CD4-positive, CD25-positive, alpha-beta regulatory T cell (primary cell): ENCODE data around the gene CACNA2D3. TPM values are rescaled to one million over a fixed set of nuclear protein-coding genes. Genes with fewer than 3 reads are reported as not detected.
A peak's percentile ranks its signal among the peaks of the same experiment; 100 is the strongest.

ENCODE experiments used
- ATAC-seq, 2 donors: fragments of 150-1000 bp; cut with Tn5 transposase; one replicate each; pipeline ENCODE4 v1.10.0; 2021; ENCODE audit warnings: low read depth in 2 of 2, moderate number of reproducible peaks in 2 of 2, moderate library complexity in 1 of 2
- DNase-seq, 3 donors: peaks; one replicate each; pipeline versions ENCODE4 v3.0.0 to v3.0.0-alpha.2; 2012 to 2022; ENCODE audit warnings: mixed read lengths in 1 of 3
- H3K27ac ChIP-seq: one replicate; pipeline ENCODE4 v1.7.0; 2013; ENCODE audit warnings: mild to moderate bottlenecking, low read length; ENCODE audit not compliant: insufficient read depth, poor library complexity, severe bottlenecking
- H3K27me3 ChIP-seq: one replicate; pipeline ENCODE4 v1.7.0; 2013; ENCODE audit warnings: low read length; ENCODE audit not compliant: control insufficient read depth, insufficient read depth
- H3K36me3 ChIP-seq: one replicate; pipeline ENCODE4 v1.7.0; 2013; ENCODE audit warnings: mild to moderate bottlenecking, low read length, moderate library complexity; ENCODE audit not compliant: control insufficient read depth, insufficient read depth
- H3K4me1 ChIP-seq: 2 replicates; pipeline ENCODE4 v1.7.0; 2013; ENCODE audit warnings: mild to moderate bottlenecking, low read length; ENCODE audit not compliant: insufficient read depth, control insufficient read depth, poor library complexity, severe bottlenecking
- H3K4me3 ChIP-seq: one replicate; pipeline ENCODE4 v1.7.0; 2013; ENCODE audit warnings: low read depth, mild to moderate bottlenecking, low read length, moderate library complexity
- H3K9me3 ChIP-seq, 2 experiments: 1 replicate in 1 of 2; 2 replicates in 1 of 2; pipeline ENCODE4 v1.7.0; 2013; ENCODE audit warnings: low read length in 2 of 2, mild to moderate bottlenecking in 1 of 2, moderate library complexity in 1 of 2; ENCODE audit not compliant: control insufficient read depth in 2 of 2
- H3K27ac Mint-ChIP-seq, 3 donors: one replicate each; pipeline ENCODE4 v1.8.0; 2020 to 2022; ENCODE audit warnings: mild to moderate bottlenecking in 3 of 3, mixed read lengths in 3 of 3, moderate library complexity in 2 of 3
- H3K27me3 Mint-ChIP-seq: one replicate; pipeline ENCODE4 v1.8.0; 2022; ENCODE audit warnings: mild to moderate bottlenecking, mixed read lengths
- H3K36me3 Mint-ChIP-seq: one replicate; pipeline ENCODE4 v1.8.0; 2020; ENCODE audit warnings: mixed read lengths
- H3K4me1 Mint-ChIP-seq, 4 donors: one replicate each; pipeline ENCODE4 v1.8.0; 2020 to 2022; ENCODE audit warnings: mixed read lengths in 4 of 4, mild to moderate bottlenecking in 1 of 4
- H3K4me3 Mint-ChIP-seq, 4 donors: one replicate each; pipeline ENCODE4 v1.8.0; 2020 to 2022; ENCODE audit warnings: mild to moderate bottlenecking in 4 of 4, mixed read lengths in 4 of 4, moderate library complexity in 3 of 4
- H3K9me3 Mint-ChIP-seq, 7 donors: one replicate each; pipeline ENCODE4 v1.8.0; 2020 to 2022; ENCODE audit warnings: mixed read lengths in 7 of 7, mild to moderate bottlenecking in 3 of 7, moderate library complexity in 2 of 7
- polyA plus RNA-seq, 4 donors: library from polyadenylated mRNA; unstranded; fragments of 300-500 nt; fragmentation: Illumina TruSeq; gene quantifications; one replicate each; pipeline ENCODE4 v1.2.3, GENCODE V29; 2021
- total RNA-seq: library from RNA; stranded (reverse); gene quantifications from one replicate; pipeline ENCODE4 v1.2.3, GENCODE V29; 2022

CACNA2D3 gene
- total and polyA plus RNA-seq, 5 donors from 2014 or later = not detected

GRCh38 chr3:54476891-54477290 lies 354.5 kb downstream of the CACNA2D3 start:
- peaks cover 0 to 1% of the 10 kb centered on the region in 2 experiments for H3K9me3 ChIP-seq
- no peaks in the 10 kb centered on the region for H3K4me1 Mint-ChIP-seq
- ATAC-seq (no peak), DNase-seq (no peak)
- H3K27ac ChIP-seq = no peak overlapping the region
- H3K27me3 ChIP-seq = no peaks in the 10 kb centered on the region
- no peaks in the 10 kb centered on the region for H3K27me3 Mint-ChIP-seq
- H3K4me3 Mint-ChIP-seq = no peak overlapping the region
- H3K9me3 Mint-ChIP-seq = peaks cover under 1 to 18% (median 5%) of the 10 kb centered on the region in 7 donors
- H3K36me3 Mint-ChIP-seq = no peaks in the 10 kb centered on the region
- H3K4me1 ChIP-seq = no peaks in the 10 kb centered on the region
- H3K36me3 ChIP-seq = no peaks in the 10 kb centered on the region
- H3K27ac Mint-ChIP-seq = peak overlapping the region in 1 of 3 donors; percentile 7
- no peak overlapping the region for H3K4me3 ChIP-seq

GRCh38 chr3:54481606-54482365 lies 359.4 kb downstream of the CACNA2D3 start:
- no peaks in the 10 kb centered on the region for H3K27me3 ChIP-seq
- DNase-seq (no peak), ATAC-seq (no peak)
- no peaks in the 10 kb centered on the region for H3K36me3 ChIP-seq
- Mint-ChIP-seq H3K4me1 (no peaks in the 10 kb centered on the region), H3K9me3 (peaks cover 0 to 5% (median 2%) of the 10 kb centered on the region in 7 donors), H3K36me3 (no peaks in the 10 kb centered on the region), H3K27ac (peak overlapping the region in 1 of 3 donors; percentile 8), H3K4me3 (no peak overlapping the region), H3K27me3 (no peaks in the 10 kb centered on the region)
- no peaks in the 10 kb centered on the region for H3K4me1 ChIP-seq
- peaks cover 0 to 1% of the 10 kb centered on the region in 2 experiments for H3K9me3 ChIP-seq
- H3K27ac ChIP-seq = no peak overlapping the region
- H3K4me3 ChIP-seq = no peak overlapping the region

GRCh38 chr3:54484334-54484733 lies 362.0 kb downstream of the CACNA2D3 start:
- no peak for DNase-seq
- H3K9me3 Mint-ChIP-seq = peaks cover 0 to 7% (median 2%) of the 10 kb centered on the region in 7 donors

GRCh38 chr3:54486317-54486716 lies 364.0 kb downstream of the CACNA2D3 start:
- Mint-ChIP-seq H3K4me3 (no peak overlapping the region), H3K27ac (no peak overlapping the region), H3K27me3 (no peaks in the 10 kb centered on the region), H3K9me3 (peaks cover 0 to 9% (median 2%) of the 10 kb centered on the region in 7 donors), H3K36me3 (no peaks in the 10 kb centered on the region), H3K4me1 (no peaks in the 10 kb centered on the region)
- ATAC-seq (no peak), DNase-seq (no peak)
- Histone ChIP-seq H3K4me1 (no peaks in the 10 kb centered on the region), H3K9me3 (no peaks in the 10 kb centered on the region), H3K27ac (no peak overlapping the region), H3K36me3 (no peaks in the 10 kb centered on the region), H3K4me3 (no peak overlapping the region), H3K27me3 (no peaks in the 10 kb centered on the region)

More at GRCh38 chr3:54484334-54484733, 362.0 kb downstream of the CACNA2D3 start:
- Histone ChIP-seq H3K36me3 (no peaks in the 10 kb centered on the region), H3K4me3 (no peak overlapping the region), H3K27me3 (no peaks in the 10 kb centered on the region), H3K4me1 (no peaks in the 10 kb centered on the region), H3K27ac (no peak overlapping the region), H3K9me3 (no peaks in the 10 kb centered on the region)
- Mint-ChIP-seq H3K27me3 (no peaks in the 10 kb centered on the region), H3K4me1 (no peaks in the 10 kb centered on the region), H3K27ac (no peak overlapping the region), H3K4me3 (no peak overlapping the region), H3K36me3 (no peaks in the 10 kb centered on the region)
- no peak for ATAC-seq

GRCh38 chr3:54488297-54488696 lies 365.9 kb downstream of the CACNA2D3 start:
- ATAC-seq (no peak), DNase-seq (no peak)
- Histone ChIP-seq H3K4me1 (no peaks in the 10 kb centered on the region), H3K27me3 (no peaks in the 10 kb centered on the region), H3K4me3 (no peak overlapping the region), H3K36me3 (no peaks in the 10 kb centered on the region), H3K27ac (no peak overlapping the region), H3K9me3 (no peaks in the 10 kb centered on the region)
- H3K36me3 Mint-ChIP-seq = no peaks in the 10 kb centered on the region
- no peaks in the 10 kb centered on the region for H3K27me3 Mint-ChIP-seq
- no peaks in the 10 kb centered on the region for H3K4me1 Mint-ChIP-seq
- H3K4me3 Mint-ChIP-seq = no peak overlapping the region
- no peak overlapping the region for H3K27ac Mint-ChIP-seq
- H3K9me3 Mint-ChIP-seq = peaks cover 0 to 13% (median 2%) of the 10 kb centered on the region in 7 donors

GRCh38 chr3:54494209-54494608 lies 371.9 kb downstream of the CACNA2D3 start:
- Mint-ChIP-seq H3K36me3 (no peaks in the 10 kb centered on the region), H3K4me3 (no peak overlapping the region), H3K4me1 (no peaks in the 10 kb centered on the region), H3K9me3 (peaks cover 0 to 20% (median 9%) of the 10 kb centered on the region in 7 donors), H3K27ac (no peak overlapping the region), H3K27me3 (no peaks in the 10 kb centered on the region)
- no peak overlapping the region for H3K4me3 ChIP-seq
- H3K4me1 ChIP-seq = no peaks in the 10 kb centered on the region
- no peak for DNase-seq
- H3K27ac ChIP-seq = no peak overlapping the region
- H3K27me3 ChIP-seq = no peaks in the 10 kb centered on the region
- peaks cover 0 to 6% of the 10 kb centered on the region in 2 experiments for H3K9me3 ChIP-seq
- ATAC-seq = no peak
- H3K36me3 ChIP-seq = no peaks in the 10 kb centered on the region

GRCh38 chr3:54506603-54507002 lies 384.3 kb downstream of the CACNA2D3 start:
- H3K9me3 Mint-ChIP-seq = peaks cover 0 to 13% (median 2%) of the 10 kb centered on the region in 7 donors
- no peak for ATAC-seq
- H3K4me1 ChIP-seq = no peaks in the 10 kb centered on the region
- H3K4me1 Mint-ChIP-seq = no peaks in the 10 kb centered on the region
- no peaks in the 10 kb centered on the region for H3K27me3 Mint-ChIP-seq
- no peak for DNase-seq
- H3K27me3 ChIP-seq = no peaks in the 10 kb centered on the region
- no peaks in the 10 kb centered on the region for H3K36me3 Mint-ChIP-seq
- H3K27ac ChIP-seq = no peak overlapping the region
- H3K4me3 ChIP-seq = no peak overlapping the region
- H3K9me3 ChIP-seq = no peaks in the 10 kb centered on the region
- H3K4me3 Mint-ChIP-seq = no peak overlapping the region
- no peaks in the 10 kb centered on the region for H3K36me3 ChIP-seq
- H3K27ac Mint-ChIP-seq = no peak overlapping the region
